ENCODE measurements around the gene PPP1R14B.

PPP1R14B gene

DNA sequence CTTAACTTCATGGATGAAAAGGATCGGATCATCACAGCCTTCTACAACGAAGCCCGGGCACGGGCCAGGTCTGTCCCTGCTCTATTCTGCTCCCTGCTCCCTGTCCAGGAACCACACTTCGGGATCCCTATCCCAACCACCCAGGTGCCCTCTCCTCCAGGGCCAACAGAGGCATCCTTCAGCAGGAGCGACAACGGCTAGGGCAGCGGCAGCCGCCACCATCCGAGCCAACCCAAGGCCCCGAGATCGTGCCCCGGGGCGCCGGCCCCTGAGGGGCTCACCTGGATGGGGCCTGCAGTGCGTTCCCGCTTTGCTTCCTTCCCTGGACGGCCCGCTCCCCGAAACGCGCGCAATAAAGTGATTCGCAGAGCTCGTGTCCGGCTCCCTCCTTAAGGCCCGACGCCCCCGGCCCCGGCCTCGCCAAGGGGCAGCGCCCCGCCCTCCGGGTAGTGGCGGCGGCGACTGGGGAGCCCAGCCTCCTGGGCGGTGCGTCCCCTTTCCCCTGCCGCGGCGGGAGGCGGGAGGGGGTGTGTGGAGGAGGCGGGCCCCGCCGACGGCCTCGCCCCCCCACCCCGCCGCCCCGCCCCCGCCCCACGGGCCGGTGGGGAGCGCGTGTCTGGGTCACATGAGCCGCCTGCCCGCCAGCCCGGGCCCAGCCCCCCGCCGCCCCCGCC, 12.7 kb downstream of the PPP1R14B start, which contains the start of gene VEGFB:
Gene VEGFB, plus strand, starts transcription at position 672 of the 674 bp plus-strand sequence. CDS start 250 bp downstream, outside the sequence.
- DNase-seq (ENCODE audit: low read depth, low spot score) = no peak
- H3K27ac ChIP-seq = peak within 1 kb of the TSS; percentile 12

DNA sequence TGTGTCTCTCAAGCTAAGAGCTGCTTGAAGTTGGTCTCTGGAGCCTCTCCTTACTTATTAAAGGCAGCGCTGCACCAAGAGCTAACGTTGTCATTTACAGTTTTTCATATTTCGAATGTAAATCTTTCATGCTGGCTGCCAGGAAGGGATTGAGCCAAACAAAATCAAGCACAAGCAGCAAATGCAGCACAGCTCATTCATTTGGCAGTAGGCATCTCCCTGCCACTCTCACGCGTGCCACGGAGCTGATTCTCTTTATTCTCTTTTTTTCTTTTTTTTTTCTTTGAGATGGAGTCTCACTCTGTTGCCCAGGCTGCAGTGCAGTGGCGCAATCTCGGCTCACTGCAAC, 13.8 kb downstream of the PPP1R14B start:
- no peak for DNase-seq (ENCODE audit: low read depth, low spot score)
- H3K27ac ChIP-seq = no peak overlapping the region

DNA sequence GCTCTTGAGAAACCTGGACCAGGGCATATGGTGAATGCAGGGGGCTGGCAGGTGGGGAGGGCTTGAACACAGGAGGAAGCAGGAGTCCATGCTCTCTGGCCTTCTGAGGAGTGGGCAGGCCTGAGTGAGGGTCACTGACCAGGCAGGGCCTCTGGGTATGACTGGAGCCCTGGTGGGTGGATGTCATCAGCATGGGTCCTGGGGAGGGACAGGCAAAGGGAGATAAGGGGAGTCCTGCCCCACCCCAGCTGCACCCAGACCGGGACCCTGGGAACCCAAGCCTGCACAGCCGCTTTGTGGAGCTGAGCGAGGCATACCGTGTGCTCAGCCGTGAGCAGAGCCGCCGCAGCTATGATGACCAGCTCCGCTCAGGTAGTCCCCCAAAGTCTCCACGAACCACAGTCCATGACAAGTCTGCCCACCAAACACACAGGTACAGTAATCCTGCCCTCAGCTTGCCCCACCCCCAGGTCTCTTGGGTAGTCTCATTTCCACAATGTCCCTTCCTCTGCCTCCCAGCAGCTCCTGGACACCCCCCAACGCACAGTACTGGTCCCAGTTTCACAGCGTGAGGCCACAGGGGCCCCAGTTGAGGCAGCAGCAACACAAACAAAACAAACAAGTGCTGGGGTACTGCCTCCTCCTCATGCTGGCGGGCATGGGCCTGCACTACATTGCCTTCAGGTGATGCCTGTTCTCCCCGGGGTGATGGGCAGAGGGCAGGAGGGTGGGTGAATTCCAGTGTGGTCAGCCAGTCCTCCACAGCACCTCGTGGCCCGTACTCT, 14.4 kb downstream of the PPP1R14B start:
- no peak for DNase-seq (ENCODE audit: low read depth, low spot score)
- no peak overlapping the region for H3K27ac ChIP-seq

DNA sequence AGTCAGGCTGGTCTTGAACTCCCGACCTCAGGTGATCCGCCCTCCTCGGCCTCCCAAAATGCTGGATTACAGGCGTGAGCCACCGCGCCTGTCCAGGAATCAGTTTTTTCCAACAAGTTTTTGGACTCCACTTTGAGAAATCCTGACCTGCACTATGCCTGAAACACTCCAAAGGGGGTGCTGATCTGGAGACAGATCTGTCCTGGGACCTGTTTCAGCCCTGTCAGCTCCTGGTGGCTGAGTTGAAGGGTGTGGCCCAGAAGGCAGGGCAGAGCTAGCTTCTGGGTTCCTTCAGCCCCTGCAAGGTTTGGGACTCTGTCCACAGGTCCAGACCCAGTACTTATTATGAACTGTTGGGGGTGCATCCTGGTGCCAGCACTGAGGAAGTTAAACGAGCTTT, 15.2 kb downstream of the PPP1R14B start:
- H3K27ac ChIP-seq = no peak overlapping the region
- DNase-seq (ENCODE audit: low read depth, low spot score) = no peak

DNA sequence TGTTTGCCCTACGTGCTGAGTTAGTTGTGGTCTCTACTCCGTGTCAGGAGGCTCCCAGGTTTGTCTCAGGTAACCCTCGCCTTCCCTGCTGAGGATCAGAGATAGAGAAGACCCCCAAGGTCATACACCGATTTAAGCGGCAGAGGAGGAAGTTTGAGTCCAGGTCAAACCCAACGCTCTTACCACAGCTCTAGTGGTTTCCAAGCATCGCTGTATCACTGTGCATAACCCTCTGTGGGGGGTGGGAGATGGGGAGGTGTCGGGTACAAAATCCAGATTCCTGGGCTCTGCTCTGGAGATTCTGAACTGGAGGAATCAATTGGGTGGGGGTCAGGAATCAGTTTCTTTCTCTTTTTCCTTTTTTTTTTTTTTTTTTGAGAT, 15.8 kb downstream of the PPP1R14B start:
- peak overlapping the region; percentile 34 for H3K27ac ChIP-seq
- DNase-seq (ENCODE audit: low read depth, low spot score) = no peak

DNA sequence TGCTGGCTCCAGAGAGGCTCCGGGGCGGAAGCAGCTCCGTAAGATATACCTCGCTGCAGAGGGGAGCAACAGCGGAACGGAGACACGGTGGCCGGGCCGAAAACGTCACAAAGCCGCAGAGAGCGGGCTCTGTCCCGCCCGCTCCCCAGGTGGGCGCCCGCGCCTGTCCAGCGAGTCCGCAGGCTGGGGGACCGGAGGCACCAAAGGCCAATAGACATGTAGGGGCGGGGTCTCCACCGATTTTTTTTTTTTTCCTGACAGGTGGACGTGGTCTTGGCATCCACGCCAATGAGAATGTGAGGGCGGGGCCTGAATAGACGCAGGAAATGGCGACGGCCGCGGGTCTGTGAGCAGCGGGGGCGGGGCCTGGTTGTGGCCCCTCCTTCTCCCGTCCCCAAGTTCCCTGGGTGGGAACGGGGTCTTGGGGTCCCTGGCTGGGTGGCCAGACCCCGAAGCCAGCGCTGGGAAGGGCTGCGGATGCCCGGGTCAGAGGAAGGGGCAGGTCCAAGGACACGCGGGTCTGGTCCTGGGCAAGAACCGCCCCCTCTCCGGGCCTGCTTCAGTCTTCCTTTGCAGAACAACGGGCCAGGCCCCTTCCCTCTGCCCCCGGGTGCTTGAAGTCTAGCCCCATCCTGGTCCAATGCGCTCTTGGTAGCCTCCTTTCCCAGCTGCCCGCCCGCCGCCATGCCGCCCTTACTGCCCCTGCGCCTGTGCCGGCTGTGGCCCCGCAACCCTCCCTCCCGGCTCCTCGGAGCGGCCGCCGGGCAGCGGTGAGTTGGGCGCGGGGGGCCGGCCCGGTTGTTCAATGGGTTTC, 16.4 kb downstream of the PPP1R14B start, which contains the start of gene DNAJC4:
Gene DNAJC4, plus strand, starts transcription at position 378 of the 814 bp plus-strand sequence. Its CDS starts 307 bp downstream, at position 685.
- peak within 1 kb of the TSS; percentile 34 for H3K27ac ChIP-seq
- DNase-seq (ENCODE audit: low read depth, low spot score) = no peak

DNA sequence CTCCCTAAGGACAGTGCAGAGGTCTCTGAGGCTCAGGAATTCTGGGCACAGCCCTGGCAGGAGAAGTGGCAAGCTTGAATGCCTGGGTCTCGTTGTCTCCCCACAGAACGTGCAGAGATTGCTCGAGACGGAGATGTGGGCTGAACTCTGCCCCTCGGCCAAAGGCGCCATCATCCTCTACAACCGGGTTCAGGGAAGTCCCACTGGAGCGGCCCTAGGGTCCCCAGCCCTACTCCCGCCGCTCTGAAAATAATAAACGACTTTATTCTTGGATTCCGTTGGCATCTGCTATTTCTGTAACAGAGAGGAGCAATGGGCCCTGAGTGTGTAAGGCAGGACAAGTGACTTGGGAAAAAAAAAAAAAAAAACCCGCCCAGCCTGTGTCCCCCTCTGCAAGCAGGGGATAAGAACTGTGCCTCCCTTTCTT, 17.0 kb downstream of the PPP1R14B start:
- peak overlapping the region; percentile 34 for H3K27ac ChIP-seq
- no peak for DNase-seq (ENCODE audit: low read depth, low spot score)

DNA sequence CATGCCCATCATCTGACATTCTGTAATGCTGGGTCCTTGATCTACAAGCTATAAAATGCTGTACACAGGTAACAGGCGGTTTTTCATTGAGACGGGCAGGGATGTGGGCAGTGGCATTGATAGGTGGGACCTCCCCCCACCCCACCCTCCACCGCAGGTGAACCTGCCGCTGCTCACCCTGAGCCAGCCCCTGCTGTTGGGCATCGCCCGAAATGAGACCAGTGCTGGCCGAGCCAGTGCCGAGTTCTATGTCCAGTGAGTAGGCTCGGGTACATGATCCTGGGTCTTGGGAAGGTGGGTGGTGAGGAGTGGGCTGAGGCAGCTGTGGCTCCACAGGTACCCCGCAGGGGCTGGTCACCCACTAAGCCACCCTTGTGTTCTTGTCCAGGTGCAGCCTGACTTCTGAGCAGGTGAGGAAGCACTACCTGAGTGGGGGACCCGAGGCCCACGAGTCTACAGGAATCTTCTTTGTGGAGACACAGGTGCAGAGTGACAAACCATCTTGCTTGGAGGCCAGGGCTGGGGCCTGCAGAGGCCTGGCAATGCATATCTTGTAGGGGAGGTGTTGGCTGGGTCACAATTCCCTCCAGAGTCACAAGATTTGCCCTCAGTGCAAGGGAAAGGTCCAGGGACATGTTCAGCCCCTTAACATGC, 17.5 kb downstream of the PPP1R14B start:
- no peak for DNase-seq (ENCODE audit: low read depth, low spot score)
- peak overlapping the region; percentile 34 for H3K27ac ChIP-seq

DNA sequence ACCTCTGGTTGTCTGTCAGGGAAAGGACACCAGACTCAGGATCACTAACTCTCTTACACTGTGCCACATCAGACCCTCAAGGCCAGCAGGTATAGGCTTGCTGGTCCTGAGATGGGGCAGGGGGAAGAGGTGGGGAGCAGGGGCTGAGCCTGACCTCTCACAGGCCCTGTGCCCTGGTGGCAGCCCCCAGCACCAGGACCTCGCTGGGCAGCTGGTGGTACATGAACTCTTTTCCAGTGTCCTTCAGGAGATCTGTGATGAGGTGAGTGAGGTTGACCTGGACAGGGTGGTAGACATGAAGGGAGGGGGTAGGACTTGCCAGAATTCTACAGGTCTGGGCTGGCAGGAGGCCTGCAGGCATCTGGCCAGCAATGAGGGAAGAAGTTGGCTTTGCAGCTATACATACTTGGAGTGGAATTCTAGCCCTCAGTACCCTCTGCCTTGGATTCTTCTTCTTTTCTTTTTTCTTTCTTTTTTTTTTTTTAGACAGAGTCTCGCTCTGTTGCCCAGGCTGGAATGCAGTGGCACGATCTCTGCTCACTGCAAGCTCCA, 19.3 kb downstream of the PPP1R14B start:
- H3K27ac ChIP-seq = peak overlapping the region; percentile 66
- no peak for DNase-seq (ENCODE audit: low read depth, low spot score)

DNA sequence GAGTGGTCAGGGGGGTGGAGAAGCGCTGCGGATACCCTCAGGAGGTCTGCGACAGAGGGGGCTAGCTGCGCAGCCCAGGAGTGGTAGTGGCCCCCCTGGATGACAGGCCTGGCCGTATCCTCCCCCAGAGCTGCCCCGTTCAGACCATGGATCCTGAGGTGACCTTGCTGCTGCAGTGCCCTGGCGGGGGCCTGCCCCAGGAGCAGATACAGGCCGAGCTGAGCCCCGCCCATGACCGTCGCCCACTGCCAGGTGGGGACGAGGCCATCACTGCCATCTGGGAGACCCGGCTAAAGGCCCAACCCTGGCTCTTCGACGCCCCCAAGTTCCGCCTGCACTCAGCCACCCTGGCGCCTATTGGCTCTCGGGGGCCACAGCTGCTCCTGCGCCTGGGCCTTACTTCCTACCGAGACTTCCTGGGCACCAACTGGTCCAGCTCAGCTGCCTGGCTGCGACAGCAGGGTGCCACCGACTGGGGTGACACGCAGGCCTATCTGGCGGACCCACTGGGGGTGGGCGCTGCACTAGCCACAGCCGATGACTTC, 20.2 kb downstream of the PPP1R14B start:
- DNase-seq (ENCODE audit: low read depth, low spot score) = no peak
- peak overlapping the region; percentile 66 for H3K27ac ChIP-seq

DNA sequence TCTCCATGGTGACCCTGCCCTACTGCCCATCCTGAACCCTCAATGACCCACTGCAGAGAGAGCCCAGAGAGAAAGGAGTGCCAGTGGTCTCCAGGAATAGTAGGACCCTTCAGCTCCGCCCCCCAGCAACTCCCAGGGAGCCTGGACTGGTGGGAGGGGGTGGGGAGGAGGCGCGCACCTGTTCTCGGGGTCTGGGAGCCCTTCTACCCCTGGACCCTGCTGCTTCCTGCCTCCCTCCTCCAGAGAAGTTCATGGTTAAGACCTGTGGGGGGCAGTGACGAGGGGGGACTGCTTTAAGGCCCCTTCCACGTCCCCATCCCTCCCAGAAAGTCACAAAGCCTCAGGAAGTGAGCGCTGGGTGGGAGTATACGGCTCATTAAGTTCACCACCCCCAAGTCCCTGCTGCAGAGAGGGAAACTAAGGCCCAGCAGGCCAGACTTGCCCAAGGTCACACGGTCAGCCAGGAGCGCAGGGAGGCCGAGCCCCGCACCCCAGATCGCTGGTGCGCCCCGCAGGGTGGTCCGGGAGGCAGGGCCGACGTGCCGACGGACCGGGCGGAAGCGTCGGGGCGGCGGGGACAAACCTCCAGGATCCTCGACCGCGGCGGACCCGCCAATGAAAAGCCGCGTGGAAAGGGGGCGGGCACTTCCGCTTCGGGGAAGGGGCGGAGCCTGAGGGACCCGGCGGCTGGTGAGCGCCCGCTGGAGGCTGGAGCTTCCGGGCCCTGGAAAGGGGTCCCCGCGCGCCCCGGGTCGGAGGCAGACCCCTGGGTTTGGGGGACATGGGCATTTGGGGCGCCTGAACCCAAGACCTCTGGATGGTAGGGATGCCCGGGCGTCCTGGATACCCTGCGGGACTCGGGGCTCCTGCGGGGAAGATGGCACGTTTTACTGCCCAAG, 20.9 kb downstream of the PPP1R14B start, which contains the start of the genes NUDT22 and TRPT1:
Gene NUDT22, plus strand, starts transcription at position 667 of the 899 bp plus-strand sequence. CDS start 379 bp downstream, outside the sequence.
Gene TRPT1, minus strand, starts transcription at position 579 of the 899 bp plus-strand sequence. Its CDS starts 326 bp downstream, at position 253.
- no peak for DNase-seq (ENCODE audit: low read depth, low spot score)
- peak within 1 kb of the TSS; percentile 66 for H3K27ac ChIP-seq

DNA sequence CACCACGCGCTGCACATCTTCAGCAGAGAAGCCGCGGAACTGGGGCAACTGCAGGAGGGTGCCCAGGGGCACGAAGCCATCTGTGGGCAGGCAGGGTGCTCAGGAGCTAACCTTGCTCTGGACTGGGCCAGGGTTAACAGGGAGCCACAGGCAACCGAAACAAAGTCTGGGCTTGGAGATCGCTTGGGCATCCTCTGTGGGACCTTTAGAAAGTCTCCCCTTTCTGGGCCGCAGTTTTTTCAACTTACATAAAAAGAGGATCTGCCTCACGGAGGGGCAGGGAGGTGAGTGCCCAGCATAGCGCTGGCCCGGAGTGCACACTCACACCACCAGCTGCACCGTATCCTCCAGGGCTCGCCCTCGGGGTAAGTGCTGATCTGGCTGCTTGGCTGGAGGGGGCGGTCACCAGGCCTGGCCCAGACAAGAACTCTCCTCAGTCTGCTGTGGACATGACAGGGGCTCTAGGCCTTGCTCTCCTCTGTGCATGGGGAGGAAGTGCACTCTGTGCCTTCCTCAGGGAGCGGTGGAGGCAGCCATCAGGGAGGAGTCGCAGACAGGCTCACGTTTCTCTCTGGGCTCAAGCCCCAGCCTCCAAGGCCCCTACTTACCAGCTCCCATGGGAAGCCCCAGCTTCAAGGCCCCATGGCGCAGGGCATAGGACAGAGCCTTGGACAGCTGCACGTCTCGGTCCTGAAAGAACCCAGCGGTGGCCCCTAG, 21.7 kb downstream of the PPP1R14B start:
- DNase-seq (ENCODE audit: low read depth, low spot score) = no peak
- peak overlapping the region; percentile 66 for H3K27ac ChIP-seq

DNA sequence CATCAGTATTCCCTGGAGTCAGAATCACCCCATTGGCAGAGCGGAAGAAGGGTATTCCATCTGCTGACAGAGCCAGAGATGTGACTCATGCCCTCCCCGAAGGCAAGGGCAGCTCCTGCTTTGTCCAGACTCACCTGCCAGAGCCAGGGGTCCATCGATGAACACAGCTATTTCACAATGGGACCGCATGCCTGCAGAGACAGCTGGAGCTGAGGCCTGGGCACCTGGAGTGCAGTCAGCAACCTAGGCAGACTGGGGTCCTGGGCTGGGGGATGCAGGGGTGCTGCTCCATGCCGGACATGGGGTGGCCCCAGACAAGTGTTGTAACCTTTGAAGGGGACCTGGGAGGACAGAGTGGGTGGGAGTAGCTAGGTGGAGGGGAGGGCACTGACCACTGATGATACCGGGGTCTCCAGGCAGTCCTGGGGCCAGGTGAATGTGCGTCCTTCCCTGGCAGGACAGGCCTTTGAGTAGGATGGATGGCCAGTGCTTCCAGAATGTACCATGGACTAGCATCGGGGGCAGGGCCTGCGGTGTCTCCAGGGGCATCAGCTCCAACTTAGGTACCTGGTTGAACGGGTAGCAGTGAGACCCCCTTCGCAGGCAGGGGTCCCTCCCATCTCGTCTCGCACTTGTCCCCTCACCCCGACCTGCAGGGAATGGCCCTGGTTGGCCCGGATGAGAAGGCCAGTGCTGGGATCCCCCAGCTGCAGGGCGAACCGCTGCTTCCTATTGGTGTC, 22.4 kb downstream of the PPP1R14B start:
- no peak for DNase-seq (ENCODE audit: low read depth, low spot score)
- peak overlapping the region; percentile 10 for H3K27ac ChIP-seq

DNA sequence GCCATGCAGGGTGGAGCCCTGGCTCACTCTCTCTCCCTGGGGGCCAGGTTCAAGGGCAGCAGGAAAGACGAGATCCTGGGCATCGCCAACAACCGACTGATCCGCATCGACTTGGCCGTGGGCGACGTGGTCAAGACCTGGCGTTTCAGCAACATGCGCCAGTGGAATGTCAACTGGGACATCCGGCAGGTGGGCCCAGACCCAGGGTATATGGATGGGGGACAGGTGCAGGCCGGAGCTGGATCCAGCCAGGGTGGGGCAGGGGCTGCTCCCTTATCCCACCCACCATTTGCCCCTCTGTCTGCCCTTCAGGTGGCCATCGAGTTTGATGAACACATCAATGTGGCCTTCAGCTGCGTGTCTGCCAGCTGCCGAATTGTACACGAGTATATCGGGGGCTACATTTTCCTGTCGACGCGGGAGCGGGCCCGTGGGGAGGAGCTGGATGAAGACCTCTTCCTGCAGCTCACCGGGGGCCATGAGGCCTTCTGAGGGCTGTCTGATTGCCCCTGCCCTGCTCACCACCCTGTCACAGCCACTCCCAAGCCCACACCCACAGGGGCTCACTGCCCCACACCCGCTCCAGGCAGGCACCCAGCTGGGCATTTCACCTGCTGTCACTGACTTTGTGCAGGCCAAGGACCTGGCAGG, 23.6 kb downstream of the PPP1R14B start:
- peak overlapping the region; percentile 10 for H3K27ac ChIP-seq
- DNase-seq (ENCODE audit: low read depth, low spot score) = no peak

DNA sequence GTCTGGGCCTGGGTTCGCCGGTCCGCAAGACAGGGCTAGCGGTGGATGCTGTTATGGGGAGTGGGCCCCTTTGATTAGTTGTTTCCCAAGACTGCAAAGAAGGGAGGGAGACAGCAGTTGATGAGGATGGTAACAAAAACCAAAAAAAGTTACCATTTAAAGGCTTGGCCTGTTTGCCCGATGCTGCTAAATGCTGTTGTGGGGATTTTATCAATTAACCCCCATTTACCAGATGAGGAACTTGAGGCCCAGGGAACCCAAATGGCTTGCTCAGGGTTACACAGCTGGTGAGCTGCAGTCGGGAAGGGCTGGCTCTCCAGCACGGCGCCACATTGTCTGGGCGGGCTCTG, 24.1 kb downstream of the PPP1R14B start:
- H3K27ac ChIP-seq = no peak overlapping the region
- no peak for DNase-seq (ENCODE audit: low read depth, low spot score)

DNA sequence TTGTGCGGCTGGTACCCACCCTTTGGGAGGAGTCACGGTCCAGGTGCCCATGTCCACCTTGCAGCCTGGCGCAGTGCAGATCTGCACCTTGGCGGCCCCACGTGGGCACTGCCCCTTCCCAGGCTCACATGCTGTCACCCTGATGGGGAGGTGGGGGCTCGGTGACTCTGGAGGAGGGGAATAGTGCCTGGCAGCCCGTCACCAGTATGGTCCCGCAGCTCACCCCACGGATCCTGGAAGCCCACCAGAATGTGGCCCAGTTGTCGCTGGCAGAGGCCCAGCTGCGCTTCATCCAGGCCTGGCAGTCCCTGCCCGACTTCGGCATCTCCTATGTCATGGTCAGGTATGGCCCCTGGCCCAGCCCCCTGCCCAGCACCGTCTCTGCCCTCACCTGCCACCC, 25.9 kb downstream of the PPP1R14B start:
- H3K27ac ChIP-seq = no peak overlapping the region
- no peak for DNase-seq (ENCODE audit: low read depth, low spot score)

DNA sequence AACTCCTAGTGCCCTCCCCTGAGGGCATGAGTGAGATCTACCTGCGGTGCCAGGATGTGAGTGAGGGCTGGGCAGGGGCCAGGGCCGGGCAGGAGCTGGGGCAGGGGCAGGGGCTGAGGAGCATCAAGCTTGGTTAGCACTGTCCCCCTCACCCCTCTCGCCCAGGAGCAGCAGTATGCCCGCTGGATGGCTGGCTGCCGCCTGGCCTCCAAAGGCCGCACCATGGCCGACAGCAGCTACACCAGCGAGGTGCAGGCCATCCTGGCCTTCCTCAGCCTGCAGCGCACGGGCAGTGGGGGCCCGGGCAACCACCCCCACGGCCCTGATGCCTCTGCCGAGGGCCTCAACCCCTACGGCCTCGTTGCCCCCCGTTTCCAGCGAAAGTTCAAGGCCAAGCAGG, 26.5 kb downstream of the PPP1R14B start:
- H3K27ac ChIP-seq = no peak overlapping the region
- no peak for DNase-seq (ENCODE audit: low read depth, low spot score)

Data from epithelial cell of prostate (primary cell).